ENCODE data around the gene SMCO2. TPM values are rescaled to one million over a fixed set of nuclear protein-coding genes. Genes with fewer than 3 reads are reported as not detected.
A peak's percentile ranks its signal among the peaks of the same experiment; 100 is the strongest.
"Not testable (repeated sequence)": the region's sequence is repeated elsewhere in the genome, so short reads cannot be mapped to it uniquely, and the experiment has no call there.

SMCO2 gene
- total RNA-seq, 1 experiment from 2014 or later: not detected

DNA sequence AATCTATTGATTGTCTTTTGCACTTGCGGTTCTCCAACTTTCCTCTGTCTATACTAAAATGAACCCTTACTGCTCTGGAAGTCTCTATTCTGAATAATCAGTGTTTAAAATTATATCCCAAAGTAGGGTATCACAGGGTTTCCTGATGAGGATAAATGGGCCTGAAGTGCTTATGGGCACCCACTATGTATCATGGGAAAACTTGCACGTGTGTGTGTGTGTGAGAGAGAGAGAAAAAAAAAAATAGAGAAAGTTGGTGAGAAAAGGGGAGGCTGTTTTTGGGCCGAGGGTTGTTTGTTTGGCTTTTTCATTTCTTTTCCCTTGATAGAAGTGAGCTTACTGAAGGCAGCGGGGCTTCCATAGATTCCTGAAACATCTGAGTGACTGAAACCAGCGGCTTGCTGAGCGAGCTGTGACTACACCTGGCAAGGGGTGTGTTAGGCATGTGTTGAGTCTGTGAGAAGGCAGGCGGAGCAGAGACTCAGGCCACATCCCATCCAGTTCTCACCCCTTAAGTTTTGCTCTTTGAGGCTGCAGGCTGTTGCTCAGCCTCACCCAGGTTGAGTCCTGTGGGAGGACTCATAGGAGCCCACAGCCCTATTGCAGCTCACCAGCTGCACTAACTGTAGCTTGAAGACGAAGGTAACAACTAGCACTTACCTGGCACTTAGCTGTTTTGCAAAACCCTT is 94.6 kb downstream of the SMCO2 start:
- no peaks in the 10 kb centered on the region for H3K9me2 ChIP-seq (ENCODE audit: insufficient read depth)
- H3K4me1 ChIP-seq (ENCODE audit: control insufficient read depth in 1 of 2, insufficient read depth in 2 of 2, low read length in 2 of 2): peaks cover 18 to 22% of the 10 kb centered on the region in 2 experiments
- ChIA-PET CTCF (no interaction called here), POLR2A (interaction anchor here (1.4 kb wide), 1 partner anchor 9 kb away, joined by 3 read pairs; no protein-coding TSS in a partner anchor), RAD21 (ENCODE audit: low non-redundant PET in 1 of 2, low total read pairs in 2 of 2, uncharacterized antibody in 2 of 2, unreplicated experiment in 2 of 2) (no interaction called here)
- intact Hi-C loops (cut with micrococcal nuclease): no loop called here
- no peak overlapping the region for H3K4me2 ChIP-seq (ENCODE audit: low read length)
- H3K36me3 ChIP-seq (ENCODE audit: control insufficient read depth in 1 of 2, insufficient read depth in 2 of 2, low read length in 2 of 2): no peaks in the 10 kb centered on the region
- H3K79me2 ChIP-seq (ENCODE audit: insufficient read depth, low read length): peaks cover 88% of the 10 kb centered on the region
- peak; percentile 30; the same call in 1 of the 2 replicates for ATAC-seq
- H2AFZ ChIP-seq (ENCODE audit: low read depth, low read length, poor library complexity, severe bottlenecking): no peak overlapping the region
- no peaks in the 10 kb centered on the region for H3K27me3 ChIP-seq (ENCODE audit: insufficient read depth, low read length)
- no peaks in the 10 kb centered on the region for H4K20me1 ChIP-seq (ENCODE audit: insufficient read depth)
- DNase-seq (ENCODE audit: low read depth, low spot score): no peak
- no peak overlapping the region for H3K4me3 ChIP-seq (replicated peaks in 1 of 2; ENCODE audit: low read depth in 1 of 2, low read length in 2 of 2)
- no peak overlapping the region for H3K27ac ChIP-seq (ENCODE audit: low read depth, low read length)
- TF ChIP-seq CEBPB (IDR thresholded peaks at IDR 0.05; ENCODE audit: low read depth): no peak
- BruUV-seq (replicated peaks): no TSS peak
- H3K9me3 ChIP-seq (ENCODE audit: control insufficient read depth in 1 of 2, insufficient read depth in 1 of 2, low read depth in 1 of 2, low read length in 2 of 2): no peaks in the 10 kb centered on the region
- H3K9ac ChIP-seq (ENCODE audit: low read length): no peak overlapping the region

DNA sequence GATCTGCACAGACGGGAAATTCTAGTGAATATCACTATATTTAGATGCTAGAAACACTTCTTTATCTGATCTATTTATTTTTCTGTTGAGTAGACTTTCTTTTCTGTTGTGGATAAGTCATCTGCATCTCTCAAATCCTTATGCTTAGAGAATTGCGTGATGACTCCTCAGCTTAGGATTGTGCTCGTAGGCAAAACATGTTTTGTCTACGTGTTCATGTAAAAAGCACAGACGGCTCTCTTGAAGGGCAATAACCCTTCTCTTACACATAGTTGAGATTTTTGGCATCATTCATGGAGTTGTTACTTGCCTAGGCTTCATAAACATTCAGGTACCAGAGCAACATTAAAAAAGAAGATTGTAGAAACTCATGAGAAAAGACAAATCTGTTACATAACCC is 96.1 kb downstream of the SMCO2 start:
- no peak overlapping the region for H3K4me2 ChIP-seq (ENCODE audit: low read length)
- intact Hi-C loops (cut with micrococcal nuclease): no loop called here
- H3K36me3 ChIP-seq (ENCODE audit: control insufficient read depth in 1 of 2, insufficient read depth in 2 of 2, low read length in 2 of 2): no peaks in the 10 kb centered on the region
- H2AFZ ChIP-seq (ENCODE audit: low read depth, low read length, poor library complexity, severe bottlenecking): no peak overlapping the region
- H3K9me3 ChIP-seq (ENCODE audit: control insufficient read depth in 1 of 2, insufficient read depth in 1 of 2, low read depth in 1 of 2, low read length in 2 of 2): no peaks in the 10 kb centered on the region
- no peak for DNase-seq (ENCODE audit: low read depth, low spot score)
- TF ChIP-seq ATF3 (IDR thresholded peaks at IDR 0.05): no peak
- no peak for TF ChIP-seq YY1 (IDR thresholded peaks at IDR 0.05; ENCODE audit: extremely low read depth, insufficient replicate concordance, low read depth, low read length)
- no peak for TF ChIP-seq JUND (IDR thresholded peaks at IDR 0.05)
- no peak overlapping the region for H3K9ac ChIP-seq (ENCODE audit: low read length)
- H3K9me2 ChIP-seq (ENCODE audit: insufficient read depth): no peaks in the 10 kb centered on the region
- ChIA-PET CTCF (no interaction called here), RAD21 (ENCODE audit: low non-redundant PET in 1 of 2, low total read pairs in 2 of 2, uncharacterized antibody in 2 of 2, unreplicated experiment in 2 of 2) (no interaction called here), POLR2A (no interaction called here)
- no peaks in the 10 kb centered on the region for H3K27me3 ChIP-seq (ENCODE audit: insufficient read depth, low read length)
- peaks cover 90% of the 10 kb centered on the region for H3K79me2 ChIP-seq (ENCODE audit: insufficient read depth, low read length)
- H4K20me1 ChIP-seq (ENCODE audit: insufficient read depth): no peaks in the 10 kb centered on the region
- no TSS peak for BruUV-seq (replicated peaks)
- no peak overlapping the region for H3K4me3 ChIP-seq (replicated peaks in 1 of 2; ENCODE audit: low read depth in 1 of 2, low read length in 2 of 2)
- peaks cover 30 to 37% of the 10 kb centered on the region in 2 experiments for H3K4me1 ChIP-seq (ENCODE audit: control insufficient read depth in 1 of 2, insufficient read depth in 2 of 2, low read length in 2 of 2)
- no peak for ATAC-seq
- H3K27ac ChIP-seq (ENCODE audit: low read depth, low read length): no peak overlapping the region

- CTCF ChIA-PET; H3K9ac ChIP-seq (ENCODE audit: low read length); H4K20me1 ChIP-seq (ENCODE audit: insufficient read depth); H3K27me3 ChIP-seq (ENCODE audit: insufficient read depth, low read length); H3K9me2 ChIP-seq (ENCODE audit: insufficient read depth); H3K27ac ChIP-seq (ENCODE audit: low read depth, low read length); H2AFZ ChIP-seq (ENCODE audit: low read depth, low read length, poor library complexity, severe bottlenecking); H3K4me3 ChIP-seq (replicated peaks in 1 of 2; ENCODE audit: low read depth in 1 of 2, low read length in 2 of 2); BruUV-seq (replicated peaks); H3K36me3 ChIP-seq (ENCODE audit: control insufficient read depth in 1 of 2, insufficient read depth in 2 of 2, low read length in 2 of 2); H3K9me3 ChIP-seq (ENCODE audit: control insufficient read depth in 1 of 2, insufficient read depth in 1 of 2, low read depth in 1 of 2, low read length in 2 of 2); RAD21 ChIA-PET (ENCODE audit: low non-redundant PET in 1 of 2, low total read pairs in 2 of 2, uncharacterized antibody in 2 of 2, unreplicated experiment in 2 of 2); intact Hi-C loops (cut with micrococcal nuclease); POLR2A ChIA-PET; ATAC-seq; DNase-seq (ENCODE audit: low read depth, low spot score); H3K4me2 ChIP-seq (ENCODE audit: low read length): not testable (repeated sequence)
- Histone ChIP-seq H3K4me1 (ENCODE audit: control insufficient read depth in 1 of 2, insufficient read depth in 2 of 2, low read length in 2 of 2) (peaks cover 40 to 50% of the 10 kb centered on the region in 2 experiments), H3K79me2 (ENCODE audit: insufficient read depth, low read length) (peaks cover 82% of the 10 kb centered on the region)
Measured at GRCh38 chr12:27544858-27545257, 98.3 kb downstream of the SMCO2 start.
